HG03139 (cell line): ENCODE data around the gene REPS1.
"Not testable (repeated sequence)": the region's sequence is repeated elsewhere in the genome, so short reads cannot be mapped to it uniquely, and the experiment has no call there.

ENCODE experiments used
- ATAC-seq: cut with Tn5 transposase; IDR thresholded peaks from one replicate; pipeline ENCODE4 v1.9.1; 2021; ENCODE audit not compliant: unreplicated experiment

The REPS1 gene

DNA sequence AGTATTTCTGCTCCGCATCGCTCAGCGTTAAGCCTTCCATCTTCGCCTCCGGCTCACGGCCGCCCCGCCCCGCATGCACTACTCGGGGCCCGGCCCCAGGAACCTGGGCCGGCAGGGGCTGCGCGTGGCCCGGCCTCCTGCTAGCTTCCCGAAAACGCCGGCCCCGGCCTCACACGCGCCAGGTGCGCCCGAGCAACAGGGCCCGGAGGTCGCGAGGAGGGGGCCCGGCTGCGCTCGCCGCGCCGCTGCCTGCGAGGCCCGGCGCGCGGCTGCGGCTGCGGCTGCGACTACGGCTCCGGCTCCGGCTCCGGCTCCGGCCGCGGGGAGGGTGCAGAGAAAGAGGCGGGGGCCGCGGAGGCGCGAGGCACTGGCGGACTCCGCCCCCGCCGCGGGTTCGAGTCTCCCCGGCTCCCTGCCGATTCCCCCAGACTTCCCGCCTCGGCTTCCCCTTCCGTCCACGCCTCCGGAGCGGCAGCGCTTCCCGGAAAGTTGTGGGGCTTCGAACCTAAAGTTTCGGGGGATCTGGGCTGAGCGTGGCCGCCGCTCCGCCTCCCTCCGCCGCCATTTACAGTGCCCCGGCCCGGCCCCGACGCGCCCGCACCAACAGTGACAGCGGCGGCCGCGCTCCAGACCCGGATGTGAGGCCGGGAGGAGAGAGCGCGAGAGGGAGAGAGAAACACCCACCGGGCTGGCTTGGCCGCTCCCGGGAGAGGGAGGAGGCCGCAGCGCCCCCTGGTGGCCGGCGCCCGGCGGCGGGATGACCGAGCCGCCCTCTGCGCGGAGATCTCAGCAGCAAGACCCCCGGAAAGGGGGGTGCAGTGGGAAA lies at the start of gene REPS1:
TSS of gene REPS1 (minus strand) at position 611 of the 826 bp plus-strand sequence. CDS start at position 40, 571 bp downstream.
- ATAC-seq, result peak; percentile 85

DNA sequence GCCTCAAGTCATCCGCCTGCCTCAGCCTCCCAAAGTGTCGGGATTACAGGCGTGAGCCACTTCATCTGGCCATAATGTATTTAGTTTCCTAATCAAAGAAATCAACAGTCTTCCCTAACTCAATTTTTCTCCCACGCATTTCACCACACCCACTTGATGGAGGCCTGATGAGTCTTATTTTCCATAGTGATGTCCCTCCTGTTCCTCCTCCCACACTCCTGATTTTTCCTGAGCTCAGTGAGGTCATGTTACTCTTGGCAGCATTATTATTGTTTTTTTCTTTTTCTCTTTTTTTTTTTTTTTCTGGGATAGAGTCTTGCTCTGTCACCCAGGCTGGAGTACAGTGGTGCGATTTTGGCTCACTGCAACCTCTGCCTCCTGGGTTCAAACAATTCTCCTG lies 49.4 kb upstream of the REPS1 start:
- ATAC-seq, result no peak

DNA sequence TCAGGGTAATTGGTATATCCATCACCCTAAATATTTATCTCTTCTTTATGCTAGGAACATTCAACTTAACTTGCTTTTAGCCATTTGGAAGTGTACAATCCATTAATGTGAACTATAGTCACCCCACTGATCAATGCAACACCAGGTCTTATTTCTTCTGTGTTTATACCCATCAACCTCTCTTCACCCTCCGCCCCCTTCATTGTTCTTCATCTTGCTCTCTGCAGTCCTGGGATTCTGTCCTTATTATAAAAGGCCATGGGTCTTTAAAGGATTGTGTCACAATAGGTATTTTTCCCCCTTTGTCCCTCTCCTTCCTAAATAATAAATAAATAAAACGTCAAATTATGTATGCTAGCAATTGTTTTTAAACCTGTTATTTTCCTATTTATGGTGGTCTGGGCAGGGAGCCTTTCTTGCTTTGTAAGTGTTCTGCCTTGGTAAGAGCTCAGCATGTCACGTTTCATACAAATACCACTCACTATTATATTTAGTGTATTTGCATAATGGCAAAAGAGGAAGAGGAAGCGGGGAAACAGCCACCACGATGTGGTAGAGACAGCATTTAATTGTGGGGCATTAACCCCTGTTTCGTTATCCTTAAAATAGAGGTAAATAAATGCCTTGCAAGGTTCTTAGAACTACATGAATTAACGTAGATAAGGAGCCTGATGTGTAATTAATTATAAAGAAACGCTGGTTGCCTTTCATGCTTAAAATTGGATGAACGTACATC lies 42.3 kb upstream of the REPS1 start:
- ATAC-seq, result peak; percentile 45

DNA sequence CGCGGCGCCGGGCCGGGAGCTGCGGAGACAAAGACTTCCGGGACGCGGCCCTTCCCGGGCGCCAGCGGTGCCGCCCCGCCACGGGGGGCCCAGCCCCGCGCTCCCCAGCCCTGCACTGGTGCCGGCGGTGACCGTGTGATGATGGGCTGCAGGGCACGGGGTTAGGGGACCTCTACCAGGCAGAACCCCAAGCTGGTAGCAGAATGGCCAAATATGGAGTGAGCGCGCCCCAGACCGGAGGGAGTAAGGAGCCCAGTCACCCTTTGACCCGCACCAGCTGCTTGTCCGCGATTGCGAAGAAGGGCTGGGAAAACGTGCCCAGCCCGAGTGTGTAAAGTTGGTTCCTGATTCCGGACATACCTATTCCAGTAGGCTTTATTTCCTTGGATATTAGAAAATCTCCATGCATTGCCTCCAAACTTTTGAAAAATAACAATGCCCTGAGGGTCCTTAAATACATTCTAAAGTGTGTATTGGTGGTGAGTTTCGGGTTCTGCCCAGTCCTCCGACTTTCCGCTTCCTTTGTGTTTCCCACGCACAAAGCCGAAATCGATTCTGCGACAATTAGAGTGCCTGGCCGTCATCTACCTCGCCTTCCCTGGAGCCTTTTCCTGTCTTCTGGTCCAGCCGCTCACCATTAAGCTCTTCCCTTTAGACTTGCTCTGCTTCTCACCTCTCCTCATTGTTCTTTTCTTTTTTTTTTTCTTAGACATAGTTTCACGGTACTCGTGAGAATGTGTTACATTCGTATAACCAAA lies 41.6 kb upstream of the REPS1 start:
- peak; percentile 25 for ATAC-seq

DNA sequence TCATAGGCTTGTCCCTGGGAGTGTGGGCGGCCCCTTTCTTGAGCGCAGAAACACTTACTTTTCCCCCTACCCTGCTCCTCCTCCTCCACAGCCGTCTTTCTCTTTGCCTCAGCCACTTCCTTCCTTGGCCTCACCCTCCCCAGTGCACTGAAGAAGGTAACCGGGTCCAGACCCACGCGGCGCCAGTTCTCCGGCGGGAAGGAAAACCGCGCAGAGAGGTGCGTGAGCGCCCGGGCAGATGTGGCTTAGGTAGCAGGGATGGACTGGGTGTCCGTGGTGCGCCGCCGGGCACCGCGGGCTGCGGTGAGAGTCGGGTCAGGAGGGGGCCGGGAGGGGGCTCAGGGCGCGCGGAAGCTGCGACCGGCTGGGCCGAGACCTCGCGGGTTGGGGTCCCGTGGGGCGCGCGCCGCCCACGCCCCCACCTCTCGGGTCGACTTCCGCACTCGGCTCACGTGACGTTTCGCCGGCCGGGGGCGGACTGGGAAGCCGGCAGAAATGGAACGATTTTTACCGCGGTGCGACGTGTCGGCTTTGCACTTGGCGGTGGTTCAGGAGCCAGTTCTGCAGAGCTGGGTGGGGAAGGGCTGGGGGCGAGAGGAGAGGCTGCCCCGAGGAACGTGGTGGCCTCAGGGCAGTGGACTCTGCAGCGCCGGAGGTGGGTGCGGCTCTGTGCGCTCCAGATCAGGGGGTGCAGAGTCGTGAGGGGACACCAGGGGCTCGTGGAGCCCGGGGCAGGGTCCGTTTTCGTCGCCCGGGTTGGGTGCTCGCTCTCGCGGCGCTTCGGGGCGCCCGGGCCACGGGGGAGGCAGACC lies 40.8 kb upstream of the REPS1 start, which contains the start of gene ABRACL:
TSS of gene ABRACL (plus strand) at position 88 of the 812 bp plus-strand sequence. CDS start 5,416 bp downstream, outside the sequence.
- peak; percentile 63 for ATAC-seq

DNA sequence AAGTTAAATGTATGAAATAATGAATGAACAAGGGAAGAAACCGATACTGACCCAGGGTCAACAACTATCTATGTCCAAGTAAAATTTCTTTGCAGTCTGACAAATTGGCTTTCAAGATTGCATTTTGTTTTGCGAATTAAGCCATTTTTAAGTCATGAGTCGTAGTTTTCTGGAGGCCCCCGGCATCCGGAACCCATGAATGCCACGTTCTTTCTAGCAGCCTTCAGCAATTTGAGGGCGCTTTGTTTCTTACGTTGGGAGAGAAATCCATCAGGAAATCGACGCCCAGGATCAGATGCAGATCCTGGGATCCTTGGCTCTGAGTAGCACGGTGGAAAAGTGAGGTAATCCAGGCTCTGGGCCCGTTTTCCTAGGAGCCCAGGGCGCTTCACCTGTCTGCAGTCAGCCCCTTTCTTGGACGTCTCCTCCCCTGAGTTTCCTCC lies 40.2 kb upstream of the REPS1 start:
- ATAC-seq, result peak; percentile 1

- no peak for ATAC-seq
These were observed 39.6 kb upstream of the REPS1 start for GRCh38 chr6:139027620-139028182.

DNA sequence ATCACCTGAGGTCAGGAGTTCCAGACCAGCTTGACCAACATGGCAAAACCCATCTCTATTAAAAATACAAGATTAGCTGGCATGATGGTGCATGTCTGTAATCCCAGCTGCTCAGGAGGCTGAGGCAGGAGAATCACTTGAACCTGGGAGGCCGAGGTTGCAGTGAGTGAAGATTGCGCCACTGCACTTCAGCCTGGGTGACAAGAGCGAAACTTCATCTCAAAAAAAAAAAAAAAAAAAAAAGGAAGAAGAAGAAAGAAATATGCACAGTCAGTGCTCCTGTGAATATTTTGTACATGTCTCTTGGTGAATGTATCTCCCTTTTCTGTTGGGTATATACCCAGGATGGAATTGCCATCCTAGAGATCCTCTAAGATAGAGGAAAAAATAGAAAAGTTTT lies 37.4 kb upstream of the REPS1 start:
- not testable (repeated sequence) for ATAC-seq

DNA sequence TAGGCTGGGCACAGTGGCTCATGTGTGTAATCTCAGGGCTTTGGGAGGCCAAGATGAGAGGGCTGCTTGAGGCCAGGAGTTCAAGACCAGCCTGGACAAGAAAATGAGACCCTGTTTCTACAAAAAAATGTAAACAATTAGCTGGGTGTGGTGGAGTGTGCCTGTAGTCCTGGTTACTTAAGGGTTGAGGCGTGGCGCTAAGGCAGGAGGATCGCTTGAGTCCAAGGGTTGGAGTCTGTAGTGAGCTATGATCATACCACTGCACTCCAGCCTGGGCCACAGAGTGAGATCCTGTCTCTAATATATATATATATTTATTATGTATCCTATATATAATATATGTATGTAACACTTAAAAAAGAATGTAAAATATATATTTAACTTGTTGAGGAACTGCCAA lies 32.6 kb upstream of the REPS1 start:
- no peak for ATAC-seq

GRCh38 chr6:139019722-139020121 lies 31.7 kb upstream of the REPS1 start:
- ATAC-seq, result no peak

DNA sequence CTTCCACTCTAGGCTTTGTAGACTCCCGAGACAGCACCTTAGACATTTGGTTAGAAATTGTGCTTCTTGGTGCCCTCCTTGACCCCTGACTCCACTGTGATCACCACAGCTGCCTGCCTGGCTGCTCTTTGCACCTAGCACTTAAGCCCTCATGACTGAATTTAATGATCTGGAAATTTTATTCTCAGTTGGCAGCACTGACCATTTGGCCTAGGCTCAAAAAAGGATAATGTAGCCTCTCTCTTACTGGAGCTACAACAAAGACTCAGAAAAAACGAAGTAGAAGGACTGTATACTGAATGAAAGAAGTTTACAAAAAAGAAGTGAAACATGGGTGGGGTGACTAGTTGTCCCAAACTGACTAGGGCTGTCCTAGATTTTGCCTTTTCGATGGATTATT lies 29.2 kb upstream of the REPS1 start:
- ATAC-seq, result no peak

GRCh38 chr6:139016337-139017213 lies 28.5 kb upstream of the REPS1 start:
- peak; percentile 73 for ATAC-seq

- no peak for ATAC-seq
These were observed 26.9 kb upstream of the REPS1 start for GRCh38 chr6:139014945-139015344.

DNA sequence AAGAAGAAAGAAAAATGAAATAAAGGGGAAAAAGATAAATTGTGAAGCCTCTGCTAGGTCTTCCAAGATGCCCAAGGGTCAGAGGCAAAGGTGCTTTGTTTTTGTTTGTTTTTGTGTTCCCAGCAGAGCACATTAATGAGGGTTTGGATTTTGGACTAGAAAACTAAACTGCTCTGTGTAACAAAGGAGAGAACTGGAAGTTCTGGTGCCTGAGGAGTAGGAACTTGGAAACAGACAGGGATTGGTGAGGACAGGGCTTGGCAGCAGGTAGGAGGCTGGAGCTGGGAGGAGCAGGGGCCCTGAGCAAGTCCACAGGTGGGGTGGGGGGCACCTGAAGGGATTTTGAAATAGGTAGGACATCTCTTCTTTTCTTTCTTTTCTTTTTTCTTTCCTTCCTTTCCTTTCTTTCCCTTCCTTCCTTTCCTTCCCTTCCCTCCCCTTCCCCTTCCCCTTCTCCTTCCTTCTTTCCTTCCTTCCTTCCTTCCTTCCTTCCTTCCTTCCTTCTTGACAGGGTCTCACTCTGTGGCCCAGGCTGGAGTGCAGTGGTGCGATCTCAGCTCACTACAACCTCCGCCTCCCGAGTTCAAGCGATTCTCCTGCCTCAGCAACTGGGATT lies 25.2 kb upstream of the REPS1 start:
- ATAC-seq, result no peak

DNA sequence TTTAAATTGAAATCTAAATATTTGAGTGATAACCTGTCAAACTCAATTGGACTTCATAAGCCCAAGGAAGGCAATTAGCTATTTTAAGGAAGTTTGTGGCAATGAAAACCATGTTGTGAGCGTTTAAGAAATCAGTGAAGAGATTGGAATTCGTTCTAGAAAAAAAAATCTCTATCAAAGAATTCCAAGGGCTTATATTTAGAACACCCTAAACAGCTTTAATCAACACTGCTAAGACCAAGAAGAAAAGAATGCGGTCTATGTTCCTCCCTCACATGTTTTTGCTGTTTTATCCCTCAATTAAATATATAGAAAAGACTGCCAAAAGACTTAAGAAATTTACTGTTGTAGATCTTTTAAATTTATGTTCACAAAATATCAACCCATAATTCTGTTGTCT lies 23.9 kb upstream of the REPS1 start:
- no peak for ATAC-seq

DNA sequence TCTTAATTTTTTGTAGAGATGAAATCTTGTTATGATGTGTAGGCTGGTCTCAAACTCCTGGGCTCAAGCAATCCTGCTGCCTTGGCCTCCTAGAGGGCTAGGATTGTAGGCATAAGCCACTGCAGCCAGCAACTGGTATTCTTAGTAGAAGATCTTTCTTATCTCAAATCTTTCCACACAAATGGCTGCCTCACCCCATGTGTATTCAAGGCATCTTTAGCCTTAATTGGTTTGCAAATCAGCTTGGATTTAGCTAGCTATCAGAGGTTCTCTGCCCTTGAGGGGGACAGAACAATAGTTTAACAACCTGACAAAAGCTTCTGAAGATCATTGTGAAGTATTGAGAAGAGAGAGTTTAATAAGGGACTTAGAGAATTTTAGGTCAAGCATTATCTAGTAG lies 22.6 kb upstream of the REPS1 start:
- ATAC-seq, result no peak

DNA sequence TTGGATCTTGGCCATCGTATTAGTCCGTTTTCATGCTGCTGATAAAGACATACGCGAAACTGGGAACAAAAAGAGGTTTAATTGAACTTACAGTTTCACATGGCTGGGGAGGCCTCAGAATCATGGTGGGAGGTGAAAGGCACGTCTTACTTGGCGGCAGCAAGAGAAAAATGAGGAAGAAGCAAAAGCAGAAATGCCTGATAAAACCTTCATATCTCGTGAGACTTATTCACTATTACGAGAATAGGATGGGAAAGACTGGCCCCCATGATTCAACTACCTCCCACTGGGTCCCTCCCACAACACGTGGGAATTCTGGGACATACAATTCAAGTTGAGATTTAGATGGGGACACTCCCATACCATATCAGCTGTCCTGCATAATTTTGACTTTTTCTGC lies 20.1 kb upstream of the REPS1 start:
- no peak for ATAC-seq

GRCh38 chr6:139007428-139007827 lies 19.4 kb upstream of the REPS1 start:
- no peak for ATAC-seq

DNA sequence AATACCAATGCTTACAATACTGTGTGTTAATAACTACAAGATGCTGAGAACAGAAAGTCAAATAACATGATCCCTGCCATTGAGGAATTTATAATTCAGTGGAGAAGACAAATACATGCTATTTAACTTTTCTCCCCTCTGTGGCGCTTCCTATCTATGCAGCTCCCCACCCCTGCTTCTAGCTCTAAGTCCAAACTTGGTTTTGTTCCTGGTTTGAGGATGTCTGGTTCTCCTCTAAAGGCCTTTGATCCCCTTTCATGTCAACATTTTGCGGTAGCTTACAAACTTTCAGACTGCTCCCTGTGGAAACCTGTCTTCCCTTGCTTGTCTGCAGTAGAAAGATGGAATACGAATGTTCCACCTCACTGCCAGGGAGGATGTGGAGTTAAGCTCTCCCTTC lies 18.4 kb upstream of the REPS1 start:
- no peak for ATAC-seq
